BLaER1 treated with 17β-estradiol and CSF1 and Interleukin-3, amounts not matched to agents 10 nM and 100 nM (cell line): Measurements from ENCODE around the gene PSMD5.

ENCODE experiments used
- H3K27ac ChIP-seq, 11 experiments: shearing (Covaris generic); formaldehyde crosslinking; 2 replicates each; pipeline ENCODE4 v1.8.1; 2022
- H3K27me3 ChIP-seq, 11 experiments: shearing (Covaris generic); formaldehyde crosslinking; 2 replicates each; pipeline ENCODE4 v1.8.1; 2022
- H3K36me3 ChIP-seq, 11 experiments: shearing (Covaris generic); formaldehyde crosslinking; 2 replicates each; pipeline ENCODE4 v1.8.1; 2022
- H3K4me1 ChIP-seq, 10 experiments: shearing (Covaris generic); formaldehyde crosslinking; 2 replicates each; pipeline ENCODE4 v1.8.1; 2022
- H3K4me2 ChIP-seq, 11 experiments: shearing (Covaris generic); formaldehyde crosslinking; 2 replicates each; pipeline ENCODE4 v1.8.1; 2022
- H3K4me3 ChIP-seq, 10 experiments: shearing (Covaris generic); formaldehyde crosslinking; 2 replicates each; pipeline ENCODE4 v1.8.1; 2022
- H3K9ac ChIP-seq, 11 experiments: shearing (Covaris generic); formaldehyde crosslinking; 2 replicates each; pipeline ENCODE4 v1.8.1; 2022
- H3K9me3 ChIP-seq, 11 experiments: shearing (Covaris generic); formaldehyde crosslinking; replicated peaks in 1 of 11; 2 replicates each; pipeline ENCODE4 v1.8.1; 2022
- H4K20me1 ChIP-seq, 11 experiments: shearing (Covaris generic); formaldehyde crosslinking; 2 replicates each; pipeline ENCODE4 v1.8.1; 2022
- Cebpa-rat ChIP-seq, 11 experiments: shearing (Covaris generic); IDR thresholded peaks; 2 replicates each; pipeline ENCODE4 v1.8.1; 2022

The PSMD5 gene

GRCh38 chr9:120846906-120847305, 4.2 kb upstream of the PSMD5 start:
- H3K9ac ChIP-seq = no peak overlapping the region
- no peak overlapping the region for H3K4me3 ChIP-seq
- H3K27me3 ChIP-seq = peaks cover 22 to 31% (median 26%) of the 10 kb centered on the region in 11 experiments
- no peak overlapping the region for H3K27ac ChIP-seq
- peaks cover 0 to 10% (median 3%) of the 10 kb centered on the region in 10 experiments; a peak in 3 of 20 replicates for H3K4me1 ChIP-seq
- H4K20me1 ChIP-seq = no peaks in the 10 kb centered on the region
- no peak overlapping the region for H3K4me2 ChIP-seq
- TF ChIP-seq Cebpa-rat (IDR thresholded peaks at IDR 0.05) = no peak
- peaks cover 18 to 25% (median 23%) of the 10 kb centered on the region in 11 experiments for H3K9me3 ChIP-seq
- no peaks in the 10 kb centered on the region; a peak in 1 of 22 replicates for H3K36me3 ChIP-seq

DNA sequence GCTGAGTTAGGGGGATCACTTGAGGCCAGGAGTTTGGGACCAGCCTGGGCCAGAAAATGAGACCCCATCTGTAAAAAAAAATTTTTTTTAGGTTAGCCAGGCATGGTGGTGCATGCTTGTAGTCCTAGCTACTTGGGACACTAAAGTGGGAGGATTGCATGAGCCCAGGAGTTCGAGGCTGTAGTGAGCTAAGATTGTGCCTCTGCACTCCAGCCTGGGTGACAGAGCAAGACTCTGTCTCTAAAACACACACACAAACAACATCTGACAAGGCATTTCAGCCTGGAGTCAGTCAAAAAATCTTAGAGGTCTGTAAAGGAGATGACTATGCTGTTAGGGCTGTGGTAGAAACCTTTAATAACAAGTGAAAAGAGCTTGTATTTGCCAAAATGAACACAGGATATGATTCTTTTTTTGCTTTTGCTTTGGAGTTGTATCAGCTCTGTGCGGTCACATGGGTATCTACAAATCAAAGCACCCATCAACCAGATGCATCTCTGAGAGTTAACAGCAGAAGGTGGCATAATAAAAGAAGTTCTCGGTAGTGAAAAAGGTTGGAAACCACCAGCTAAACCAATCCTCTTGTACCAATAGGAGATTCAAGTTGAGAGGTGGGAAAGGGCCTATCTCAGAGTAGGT, 3.6 kb upstream of the PSMD5 start:
- H3K4me1 ChIP-seq = peaks cover 0 to 10% (median 3%) of the 10 kb centered on the region in 10 experiments; a peak in 3 of 20 replicates
- no peak overlapping the region for H3K4me3 ChIP-seq
- no peak overlapping the region for H3K4me2 ChIP-seq
- H3K9ac ChIP-seq = no peak overlapping the region
- no peak for TF ChIP-seq Cebpa-rat (IDR thresholded peaks at IDR 0.05)
- H3K9me3 ChIP-seq = peaks cover 18 to 30% (median 28%) of the 10 kb centered on the region in 11 experiments
- no peaks in the 10 kb centered on the region for H4K20me1 ChIP-seq
- peaks cover 25 to 37% (median 30%) of the 10 kb centered on the region in 11 experiments for H3K27me3 ChIP-seq
- H3K36me3 ChIP-seq = no peaks in the 10 kb centered on the region; a peak in 1 of 22 replicates
- no peak overlapping the region for H3K27ac ChIP-seq

GRCh38 chr9:120845255-120845654, 2.5 kb upstream of the PSMD5 start:
- Histone ChIP-seq H4K20me1 (no peaks in the 10 kb centered on the region), H3K27ac (no peak overlapping the region), H3K4me2 (no peak overlapping the region), H3K36me3 (no peaks in the 10 kb centered on the region; a peak in 1 of 22 replicates), H3K9me3 (peaks cover 18 to 36% (median 32%) of the 10 kb centered on the region in 11 experiments), H3K27me3 (peaks cover 25 to 39% (median 31%) of the 10 kb centered on the region in 11 experiments), H3K4me3 (no peak overlapping the region), H3K4me1 (peaks cover 0 to 10% (median 3%) of the 10 kb centered on the region in 10 experiments; a peak in 3 of 20 replicates), H3K9ac (no peak overlapping the region)
- TF ChIP-seq Cebpa-rat (IDR thresholded peaks at IDR 0.05) = no peak

DNA sequence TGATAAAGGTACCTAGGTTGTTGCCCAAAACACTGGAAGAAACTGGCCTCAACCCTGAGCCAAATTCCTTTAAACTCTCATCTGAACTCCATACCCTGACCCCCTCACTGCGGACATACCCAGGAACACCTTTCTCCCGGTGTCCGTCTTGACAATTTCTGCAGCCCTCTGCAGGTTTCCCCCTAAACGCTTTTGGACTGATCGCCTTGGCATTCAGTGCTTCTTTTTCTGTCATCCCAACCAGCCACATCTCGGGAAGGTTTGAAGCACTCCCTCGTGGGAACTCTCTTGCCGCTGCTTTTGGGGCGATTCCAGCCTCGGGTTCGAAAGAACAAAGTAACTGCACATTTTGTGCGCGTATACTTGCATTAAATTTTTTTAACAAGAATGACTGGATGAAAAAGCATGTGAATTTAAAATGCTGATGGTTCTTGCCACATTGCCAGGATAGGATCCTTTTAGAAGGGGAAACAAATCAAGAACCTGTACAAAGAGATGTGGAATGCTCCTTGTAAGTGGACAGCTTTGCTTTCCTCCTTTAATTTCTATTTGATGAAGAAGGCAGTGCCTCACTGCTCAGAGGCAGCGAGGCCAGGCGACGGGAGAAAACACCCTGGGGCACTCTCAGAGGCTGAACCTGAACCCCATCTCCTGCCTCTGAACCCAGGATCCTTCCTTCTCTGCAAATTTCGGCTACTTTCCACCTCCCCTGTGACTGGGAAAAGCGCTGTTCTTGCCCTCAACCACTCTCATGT, 615 bp downstream of the PSMD5 start:
- no peaks in the 10 kb centered on the region; a peak in 1 of 22 replicates for H3K36me3 ChIP-seq
- peak overlapping the region in 7 of 11 experiments; percentile 26 to 58 (median 51); a peak in 9 of 22 replicates for H3K27ac ChIP-seq
- H3K9me3 ChIP-seq = peaks cover 18 to 36% (median 32%) of the 10 kb centered on the region in 11 experiments
- no peaks in the 10 kb centered on the region for H4K20me1 ChIP-seq
- H3K27me3 ChIP-seq = peaks cover 25 to 39% (median 31%) of the 10 kb centered on the region in 11 experiments
- TF ChIP-seq Cebpa-rat (IDR thresholded peaks at IDR 0.05) = no peak
- peaks cover 0 to 10% (median 3%) of the 10 kb centered on the region in 10 experiments; a peak in 3 of 20 replicates for H3K4me1 ChIP-seq
- H3K9ac ChIP-seq = peak overlapping the region; percentile 17 to 74 (median 63); a peak in 21 of 22 replicates
- H3K4me3 ChIP-seq = peak overlapping the region; percentile 32 to 68 (median 53)
- H3K4me2 ChIP-seq = peak overlapping the region; percentile 44 to 74 (median 63)

- H3K9me3 ChIP-seq = peaks cover 18 to 34% (median 31%) of the 10 kb centered on the region in 11 experiments
- H4K20me1 ChIP-seq = no peaks in the 10 kb centered on the region
- H3K4me3 ChIP-seq = no peak overlapping the region
- no peak overlapping the region for H3K27ac ChIP-seq
- H3K4me1 ChIP-seq = peaks cover 0 to 10% (median 3%) of the 10 kb centered on the region in 10 experiments; a peak in 3 of 20 replicates
- H3K27me3 ChIP-seq = peaks cover 24 to 31% (median 27%) of the 10 kb centered on the region in 11 experiments
- no peak overlapping the region for H3K9ac ChIP-seq
- H3K36me3 ChIP-seq = no peaks in the 10 kb centered on the region; a peak in 1 of 22 replicates
- H3K4me2 ChIP-seq = no peak overlapping the region
- TF ChIP-seq Cebpa-rat (IDR thresholded peaks at IDR 0.05) = no peak
Observed at GRCh38 chr9:120839146-120839545, 3.6 kb downstream of the PSMD5 start.

DNA sequence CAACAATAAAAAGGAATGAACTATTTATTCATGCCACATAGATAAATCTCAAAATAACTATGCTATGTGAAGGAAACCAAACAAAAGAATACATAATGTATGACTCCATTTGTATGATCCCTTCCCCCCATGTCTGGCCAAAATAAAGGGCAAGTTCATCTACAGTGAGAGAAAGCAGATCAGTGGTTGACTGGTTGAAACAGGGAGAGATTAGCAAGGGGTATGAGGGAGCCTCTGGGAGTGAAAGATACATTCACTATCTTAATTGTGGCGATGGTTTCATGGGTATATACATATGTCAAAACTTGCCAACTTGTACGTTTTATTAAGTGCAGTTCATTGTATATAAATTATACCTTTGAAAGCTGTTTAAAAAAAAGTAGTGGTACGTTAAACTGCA, 4.8 kb downstream of the PSMD5 start:
- H3K36me3 ChIP-seq = no peaks in the 10 kb centered on the region; a peak in 1 of 22 replicates
- no peaks in the 10 kb centered on the region for H4K20me1 ChIP-seq
- peaks cover 13 to 18% (median 15%) of the 10 kb centered on the region in 11 experiments for H3K27me3 ChIP-seq
- H3K4me2 ChIP-seq = no peak overlapping the region
- no peak for TF ChIP-seq Cebpa-rat (IDR thresholded peaks at IDR 0.05)
- peaks cover 0 to 6% (median 2%) of the 10 kb centered on the region in 10 experiments; a peak in 3 of 20 replicates for H3K4me1 ChIP-seq
- H3K9ac ChIP-seq = no peak overlapping the region
- peaks cover 7 to 22% (median 19%) of the 10 kb centered on the region in 11 experiments for H3K9me3 ChIP-seq
- no peak overlapping the region for H3K27ac ChIP-seq
- no peak overlapping the region for H3K4me3 ChIP-seq

DNA sequence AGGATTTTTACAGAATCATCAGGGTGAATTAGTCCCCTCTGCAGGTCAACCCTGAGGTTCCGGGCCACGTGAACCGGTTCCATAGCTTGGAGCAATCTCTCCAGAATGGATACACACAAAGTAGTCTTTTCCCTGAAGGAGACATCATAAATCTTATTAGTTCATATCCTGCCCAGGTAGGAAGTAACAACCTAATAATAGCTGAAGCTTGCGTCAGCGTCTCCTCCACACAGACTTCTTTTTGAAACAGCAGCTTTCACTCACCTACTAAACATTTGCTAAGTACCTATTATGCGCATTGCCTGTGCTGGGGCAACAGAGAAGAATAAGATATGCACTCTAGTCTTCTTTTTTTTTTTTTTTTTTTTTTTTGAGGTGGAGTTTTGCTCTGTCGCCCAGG, 9.4 kb downstream of the PSMD5 start:
- Histone ChIP-seq H3K36me3 (0 out of 22 replicates have a peak, but pooled peaks cover 0 to 9% (median 0%) of the 10 kb centered on the region in 11 experiments), H3K4me2 (no peak overlapping the region), H3K4me1 (no peaks in the 10 kb centered on the region), H3K9me3 (no peaks in the 10 kb centered on the region), H4K20me1 (no peaks in the 10 kb centered on the region), H3K27me3 (no peaks in the 10 kb centered on the region), H3K4me3 (no peak overlapping the region), H3K27ac (no peak overlapping the region), H3K9ac (no peak overlapping the region)
- no peak for TF ChIP-seq Cebpa-rat (IDR thresholded peaks at IDR 0.05)

DNA sequence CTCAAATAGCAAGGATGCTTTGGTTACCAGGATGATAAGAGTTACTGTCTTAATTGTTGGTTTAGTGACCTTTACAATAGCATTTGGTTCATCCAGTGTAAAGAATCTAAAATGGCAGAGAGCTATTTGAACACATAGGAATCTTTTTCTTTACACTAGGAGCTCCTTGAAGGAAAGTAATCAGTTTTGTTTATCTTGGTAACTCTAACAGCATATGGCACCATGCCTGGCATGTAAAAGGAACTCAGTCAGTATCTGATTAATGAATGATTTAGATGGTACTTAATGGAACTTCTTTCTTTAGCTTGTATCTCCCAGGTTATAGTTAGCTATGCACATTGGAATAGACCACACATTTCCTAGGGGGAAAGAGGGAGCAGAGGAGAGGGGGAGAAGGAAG, 9.9 kb downstream of the PSMD5 start:
- H4K20me1 ChIP-seq = no peaks in the 10 kb centered on the region
- no peaks in the 10 kb centered on the region for H3K27me3 ChIP-seq
- H3K36me3 ChIP-seq = 0 out of 22 replicates have a peak, but pooled peaks cover 0 to 9% (median 0%) of the 10 kb centered on the region in 11 experiments
- no peaks in the 10 kb centered on the region for H3K4me1 ChIP-seq
- H3K27ac ChIP-seq = no peak overlapping the region
- H3K9ac ChIP-seq = no peak overlapping the region
- no peaks in the 10 kb centered on the region for H3K9me3 ChIP-seq
- no peak for TF ChIP-seq Cebpa-rat (IDR thresholded peaks at IDR 0.05)
- no peak overlapping the region for H3K4me2 ChIP-seq
- H3K4me3 ChIP-seq = no peak overlapping the region

DNA sequence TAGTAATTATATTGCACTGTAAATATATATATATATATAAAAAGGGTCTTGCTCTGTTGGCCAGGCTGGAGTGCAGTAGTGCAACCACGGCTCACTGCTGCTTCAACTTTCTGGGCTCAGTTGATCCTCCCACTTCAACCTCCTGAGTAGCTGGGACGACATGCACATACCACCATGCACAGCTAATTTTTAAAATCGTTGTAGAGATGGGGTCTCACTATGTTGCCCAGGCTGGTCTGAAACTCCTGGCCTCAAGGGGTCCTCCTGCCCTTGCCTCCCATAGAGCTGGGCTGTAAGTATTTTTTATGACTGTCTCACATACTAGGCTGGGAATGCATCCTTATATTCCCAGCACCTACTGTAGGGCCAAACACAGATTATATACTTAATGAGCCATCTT, 11.9 kb downstream of the PSMD5 start:
- TF ChIP-seq Cebpa-rat (IDR thresholded peaks at IDR 0.05) = no peak
- Histone ChIP-seq H3K27ac (no peak overlapping the region), H3K36me3 (peaks cover 0 to 13% (median 0%) of the 10 kb centered on the region in 11 experiments; a peak in 2 of 22 replicates), H3K4me2 (no peak overlapping the region), H4K20me1 (no peaks in the 10 kb centered on the region), H3K9ac (no peak overlapping the region), H3K9me3 (peaks cover 0 to 6% (median 2%) of the 10 kb centered on the region in 11 experiments; a peak in 4 of 22 replicates), H3K27me3 (no peaks in the 10 kb centered on the region), H3K4me1 (no peaks in the 10 kb centered on the region), H3K4me3 (no peak overlapping the region)
